HL-60/S4 (cell line): Measurements from ENCODE around the gene HP1BP3.
"Not testable (repeated sequence)": the region's sequence is repeated elsewhere in the genome, so short reads cannot be mapped to it uniquely, and the experiment has no call there.

ENCODE experiments used
- in situ Hi-C: fragments of 300-500 bp; cut with MboI; formaldehyde crosslinking; loops from 2 replicates; pipeline ENCODE4 v1.14.3; 2022; ENCODE audit warnings: low sequenced_read_pairs

The HP1BP3 gene

DNA sequence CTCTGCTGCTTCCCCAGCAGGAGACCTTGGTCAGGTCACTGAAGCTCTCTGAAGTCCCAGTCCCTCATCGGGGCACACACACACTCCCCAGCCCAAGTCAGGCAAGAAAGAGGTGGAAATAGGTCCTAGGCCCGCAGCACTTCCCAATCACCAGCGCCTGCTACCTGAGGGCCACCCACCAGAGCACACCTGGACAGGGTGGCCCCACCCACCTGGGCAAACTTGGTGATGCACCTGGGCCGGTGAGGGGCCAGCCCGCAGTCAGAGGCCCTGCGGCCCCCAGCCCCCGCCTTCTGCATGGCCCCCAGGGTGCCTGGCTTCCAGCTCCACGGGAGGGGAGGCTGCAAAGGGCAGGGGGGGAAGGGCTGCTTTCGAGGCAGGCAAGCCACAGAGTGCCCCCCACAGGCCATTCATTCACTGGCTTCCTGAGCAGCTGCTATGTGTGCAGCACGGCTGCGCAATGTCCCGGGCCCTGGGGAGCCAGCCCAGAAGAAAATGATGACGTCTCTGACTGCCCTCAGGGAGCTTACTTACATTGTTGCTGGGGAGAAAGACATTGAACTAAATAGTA is 59.3 kb downstream of the HP1BP3 start:
- in situ Hi-C loops = no loop called here

DNA sequence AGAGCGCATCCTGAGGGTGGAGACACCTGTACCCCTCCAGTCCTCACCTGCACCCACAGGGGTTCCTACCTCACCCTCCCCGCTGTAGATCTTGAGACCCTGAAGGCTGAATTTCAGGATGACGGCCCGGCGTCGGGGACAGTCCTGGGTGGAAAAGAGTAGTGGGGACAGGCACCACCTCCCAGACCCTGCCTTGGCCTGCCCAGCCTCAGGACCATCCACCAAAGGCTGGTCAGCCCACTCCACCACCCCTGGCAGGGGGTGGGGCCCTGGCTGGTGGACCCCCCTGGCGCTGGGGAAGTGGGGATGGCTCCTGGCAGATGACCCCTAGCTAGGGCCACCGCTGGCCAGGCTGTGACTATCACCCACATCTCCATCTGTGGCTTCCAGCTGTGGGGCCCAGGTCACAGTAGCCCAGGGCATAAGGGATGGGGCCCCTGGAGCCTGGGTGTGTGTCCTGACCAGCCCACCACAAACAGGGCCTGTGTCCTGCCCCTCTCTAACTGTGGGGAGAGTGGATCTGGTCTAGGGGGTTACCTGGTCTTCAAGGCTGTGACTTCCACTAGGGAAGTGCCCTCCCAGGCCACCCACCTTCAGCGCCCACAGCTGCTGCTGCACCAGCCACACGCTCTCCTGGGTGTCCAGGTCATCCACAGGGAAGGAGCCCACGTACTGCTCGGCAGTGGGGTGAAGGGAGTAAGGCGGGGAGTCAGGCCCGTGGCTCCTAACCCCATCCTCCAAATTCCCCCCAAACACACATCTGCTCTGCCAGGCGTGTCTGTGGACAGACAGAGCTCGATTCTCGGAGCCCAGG is 60.0 kb downstream of the HP1BP3 start:
- in situ Hi-C loops = no loop called here

DNA sequence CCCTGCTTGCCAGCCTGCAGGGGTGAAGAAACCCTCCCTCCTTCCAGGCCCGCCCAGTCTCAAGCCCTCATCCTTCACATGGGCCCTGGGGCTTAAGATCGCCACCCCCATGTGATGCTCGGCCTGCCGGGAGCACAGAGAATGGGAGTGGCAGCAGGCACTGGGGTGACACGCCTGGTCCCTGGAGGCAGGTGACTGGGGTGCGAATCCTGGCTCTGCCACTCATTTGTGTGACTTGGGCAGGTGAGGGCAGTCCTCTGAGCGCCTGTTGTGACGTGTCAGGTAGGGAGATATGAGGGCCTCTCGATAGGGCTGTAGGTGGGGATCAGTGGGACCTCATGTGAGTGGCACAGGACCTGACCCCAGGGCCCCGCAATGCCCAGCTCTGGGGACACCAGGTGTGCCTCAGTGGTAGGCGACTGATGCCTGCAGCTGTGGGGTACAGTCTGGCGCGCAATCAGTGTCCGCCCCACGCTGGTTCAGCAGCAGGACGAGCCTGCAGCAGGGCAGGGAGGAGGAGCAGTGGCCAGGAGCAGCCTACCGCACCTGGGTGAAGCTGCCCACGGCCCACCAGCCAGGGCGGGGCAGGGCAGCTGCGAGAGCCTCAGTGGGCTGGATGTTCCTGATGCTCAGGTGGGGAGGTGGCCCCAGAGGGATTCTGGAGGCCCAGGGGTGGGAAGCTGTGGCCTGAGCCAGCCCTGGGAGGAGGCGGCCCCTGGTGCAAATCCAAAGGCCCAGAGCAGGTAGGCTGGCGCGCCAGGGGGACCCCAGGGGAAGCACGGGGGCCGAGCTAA is 60.8 kb downstream of the HP1BP3 start:
- in situ Hi-C loops = no loop called here

DNA sequence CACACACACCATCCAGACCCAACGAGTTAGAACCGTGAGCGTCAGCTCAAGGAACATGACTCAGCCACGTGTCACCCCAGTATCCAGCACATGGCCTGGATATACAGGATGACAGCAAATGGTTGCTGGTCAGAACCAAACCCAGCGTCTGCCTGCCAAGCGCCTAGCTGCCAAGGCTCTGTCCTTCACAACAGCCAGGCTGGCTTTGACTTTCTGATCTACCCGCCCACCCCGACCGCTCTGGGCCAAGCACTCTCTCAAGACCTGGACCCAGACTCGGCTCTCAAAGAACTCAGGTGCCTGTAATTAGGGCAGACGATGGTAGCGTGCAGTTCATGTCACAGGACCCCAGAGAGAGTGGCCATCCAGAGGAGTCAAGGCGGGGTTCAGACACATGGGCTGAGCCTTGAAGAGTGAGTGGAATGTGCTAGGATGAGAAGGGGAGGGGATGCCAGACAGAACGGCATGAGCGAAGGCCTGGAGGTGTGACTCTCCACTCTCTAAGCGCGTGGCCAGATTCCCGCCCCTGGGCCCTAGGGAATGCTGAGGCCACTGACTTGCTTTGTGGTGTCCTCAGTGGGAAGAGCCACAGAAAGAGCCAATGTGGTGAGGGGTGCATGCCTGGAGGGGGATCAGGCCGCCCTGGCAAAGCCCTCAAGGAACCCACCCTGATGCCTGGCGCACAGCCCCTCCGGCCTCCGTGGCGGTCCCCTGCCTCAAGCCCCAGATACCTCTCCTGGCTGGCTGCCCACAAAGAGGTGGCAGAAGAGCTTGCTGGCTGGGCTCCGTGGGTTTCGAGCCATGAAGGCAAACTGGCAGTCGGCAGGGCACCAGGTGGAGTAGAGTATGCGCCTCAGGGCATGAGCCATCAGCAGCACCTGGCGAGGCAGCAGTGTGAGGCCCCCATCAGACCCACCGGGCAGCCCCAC is 61.7 kb downstream of the HP1BP3 start:
- in situ Hi-C loops = no loop called here

DNA sequence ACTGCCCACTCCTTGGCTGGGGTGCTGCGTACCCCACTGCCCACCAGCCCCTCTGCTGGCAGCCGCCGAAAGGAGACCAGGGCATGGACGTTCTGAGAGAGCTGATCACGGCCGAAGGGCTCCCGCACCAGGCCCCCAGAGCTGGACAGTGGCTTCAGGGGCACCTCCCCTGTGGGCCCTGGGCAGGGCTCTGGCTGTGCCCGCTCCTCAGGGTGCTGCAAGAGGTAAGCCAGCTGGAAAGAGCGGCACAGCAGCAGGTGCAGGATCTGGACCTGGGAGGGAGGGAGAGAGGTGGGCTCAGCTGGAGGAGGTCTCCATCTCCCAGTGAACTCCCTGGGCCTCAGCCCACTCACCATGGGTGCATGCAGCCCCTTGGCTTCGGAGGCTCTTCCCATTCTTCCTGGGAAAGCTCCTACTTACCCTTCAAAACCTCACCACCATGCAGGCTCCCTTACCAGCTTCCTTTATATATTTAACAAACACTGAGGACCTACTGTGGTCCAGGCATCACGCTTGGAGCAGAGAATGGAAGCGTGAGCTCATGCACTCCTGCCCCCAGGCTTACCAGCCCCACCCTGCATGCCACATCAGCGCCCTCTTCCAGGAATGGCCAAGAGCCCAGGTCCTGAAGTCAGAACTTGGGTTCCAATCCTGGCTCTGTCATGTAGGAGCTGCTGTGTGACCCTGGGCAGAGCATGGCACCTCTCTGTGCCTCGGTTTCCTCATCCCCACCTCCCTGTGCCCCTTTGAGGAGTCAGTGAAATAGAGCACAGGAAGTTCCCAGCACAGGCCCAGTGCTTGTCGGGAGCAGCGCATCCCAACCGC is 62.5 kb downstream of the HP1BP3 start:
- in situ Hi-C loops = no loop called here

DNA sequence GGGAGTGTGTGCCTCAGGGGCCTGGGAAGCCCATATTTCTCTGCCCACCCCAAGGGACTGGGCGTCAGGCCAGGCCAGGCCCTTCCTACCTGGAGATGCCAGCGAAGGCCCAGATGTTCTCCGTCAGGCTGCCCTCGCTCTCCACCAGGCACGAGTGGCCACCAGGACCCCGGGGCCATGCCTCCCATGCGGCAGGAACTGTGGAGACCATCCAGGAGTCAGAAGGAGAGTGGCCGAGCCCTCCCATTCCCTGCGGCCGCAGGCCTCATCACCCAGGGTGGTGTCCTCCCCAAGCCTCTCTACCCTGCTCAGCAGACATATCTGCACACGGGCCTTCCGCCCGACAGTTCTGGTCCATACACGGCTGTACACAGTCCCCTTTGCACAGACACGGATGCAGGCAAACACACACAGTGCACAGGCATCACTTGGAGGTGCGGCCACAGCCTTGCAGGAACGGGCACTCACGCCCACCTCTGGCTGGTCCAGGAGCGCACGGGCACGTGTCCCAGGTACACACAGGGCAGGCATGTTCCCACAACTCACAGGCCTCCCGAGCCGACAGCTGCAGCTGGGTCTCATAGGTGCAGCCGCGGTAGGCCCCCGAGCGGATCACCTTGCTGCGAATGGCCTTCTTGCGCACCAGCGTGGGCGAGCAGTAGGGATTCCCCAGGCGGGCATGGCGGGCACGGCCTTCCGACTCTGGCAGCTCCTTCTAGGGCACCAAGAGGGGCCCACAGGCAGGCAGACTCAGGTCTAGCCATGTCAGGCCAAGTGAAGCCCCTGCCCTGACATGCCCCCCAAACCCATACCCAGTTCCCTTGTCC is 63.4 kb downstream of the HP1BP3 start:
- in situ Hi-C loops = no loop called here

DNA sequence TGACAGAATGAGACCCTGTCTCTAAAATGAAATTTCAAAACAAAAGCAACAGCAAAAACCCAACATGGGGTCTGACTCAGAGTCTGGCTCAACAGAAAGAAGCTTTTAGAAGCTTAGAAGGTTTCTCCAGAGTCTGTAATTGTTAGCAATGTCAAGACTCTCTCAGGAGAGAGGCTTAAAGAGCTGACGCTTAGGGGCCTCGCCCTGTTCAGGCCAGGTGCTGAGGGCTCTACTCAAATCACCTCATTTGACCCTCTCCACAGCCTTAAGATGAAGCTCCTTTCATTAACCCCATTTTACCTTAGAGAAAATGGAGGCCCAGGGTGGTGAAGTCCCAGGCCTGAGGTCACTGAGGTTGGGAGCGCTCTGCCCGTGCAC is 64.0 kb downstream of the HP1BP3 start:
- in situ Hi-C loops = no loop called here

DNA sequence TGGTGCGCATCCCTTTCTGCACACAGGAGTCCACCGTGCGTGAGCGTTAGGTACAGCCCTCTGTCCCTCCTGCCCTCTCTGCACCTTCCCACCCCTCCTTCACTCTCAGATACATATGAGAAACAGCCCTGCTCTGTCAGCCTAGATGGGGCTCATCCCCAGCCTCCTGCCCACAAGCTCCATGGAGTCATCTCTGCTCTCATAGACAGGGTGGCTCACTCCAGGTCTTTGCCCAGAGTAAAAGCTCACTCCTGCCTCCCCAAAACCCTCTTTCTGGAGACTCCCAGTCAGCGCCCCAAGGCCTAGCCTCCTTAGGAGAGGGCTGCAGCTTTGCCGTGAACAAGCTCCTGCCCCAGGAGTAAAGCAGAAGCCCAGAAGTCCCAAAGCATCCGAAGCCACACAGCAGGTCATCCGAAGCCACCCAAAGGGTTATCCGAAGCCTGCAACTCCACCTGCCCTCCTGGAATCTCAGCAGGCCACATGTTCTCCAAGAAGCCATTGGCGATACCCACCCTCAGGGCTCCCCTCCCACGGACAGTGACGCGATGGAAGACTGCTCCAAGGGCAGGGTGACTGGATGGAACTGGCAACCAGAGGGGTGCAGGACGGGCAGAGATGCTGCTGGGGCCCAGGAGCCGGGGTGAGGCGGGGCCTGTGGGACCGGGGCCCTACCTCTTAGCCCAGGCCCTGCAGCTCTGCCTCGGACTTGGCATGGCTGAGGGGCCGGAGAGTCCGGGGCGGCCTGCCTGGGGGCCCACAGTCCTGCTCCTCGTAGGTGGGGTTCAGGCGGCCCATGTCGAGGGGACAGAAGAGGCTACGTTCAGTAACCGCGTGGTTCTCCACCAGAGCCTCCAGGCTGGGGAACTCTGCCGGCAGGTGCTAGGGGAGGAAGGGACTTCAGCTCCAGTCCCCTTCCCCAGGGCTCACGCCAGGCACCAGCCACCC is 65.7 kb downstream of the HP1BP3 start:
- in situ Hi-C loops = no loop called here

DNA sequence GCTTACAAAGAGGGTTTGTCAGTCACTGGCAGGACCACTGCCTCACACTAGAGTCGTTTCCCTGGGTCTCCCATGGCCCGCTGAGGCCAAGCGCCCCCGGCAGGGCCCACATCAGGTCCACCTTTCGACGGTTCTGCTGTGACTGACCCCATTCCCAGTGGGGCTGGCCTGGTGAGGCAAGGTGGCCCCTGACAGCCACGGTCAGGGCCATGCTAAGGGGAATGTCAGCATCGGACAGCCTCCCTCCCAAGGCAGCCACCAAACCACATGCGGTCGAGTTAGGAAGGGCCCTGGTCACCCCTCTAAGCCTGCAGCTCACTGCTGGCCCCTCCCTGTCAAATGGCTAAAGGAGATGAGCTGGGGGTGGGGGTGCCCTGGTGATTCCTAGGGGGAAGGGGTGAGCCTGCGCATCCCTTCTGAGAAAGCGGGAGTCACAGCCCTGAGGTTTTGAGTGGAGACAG is 66.4 kb downstream of the HP1BP3 start:
- in situ Hi-C loops = no loop called here

DNA sequence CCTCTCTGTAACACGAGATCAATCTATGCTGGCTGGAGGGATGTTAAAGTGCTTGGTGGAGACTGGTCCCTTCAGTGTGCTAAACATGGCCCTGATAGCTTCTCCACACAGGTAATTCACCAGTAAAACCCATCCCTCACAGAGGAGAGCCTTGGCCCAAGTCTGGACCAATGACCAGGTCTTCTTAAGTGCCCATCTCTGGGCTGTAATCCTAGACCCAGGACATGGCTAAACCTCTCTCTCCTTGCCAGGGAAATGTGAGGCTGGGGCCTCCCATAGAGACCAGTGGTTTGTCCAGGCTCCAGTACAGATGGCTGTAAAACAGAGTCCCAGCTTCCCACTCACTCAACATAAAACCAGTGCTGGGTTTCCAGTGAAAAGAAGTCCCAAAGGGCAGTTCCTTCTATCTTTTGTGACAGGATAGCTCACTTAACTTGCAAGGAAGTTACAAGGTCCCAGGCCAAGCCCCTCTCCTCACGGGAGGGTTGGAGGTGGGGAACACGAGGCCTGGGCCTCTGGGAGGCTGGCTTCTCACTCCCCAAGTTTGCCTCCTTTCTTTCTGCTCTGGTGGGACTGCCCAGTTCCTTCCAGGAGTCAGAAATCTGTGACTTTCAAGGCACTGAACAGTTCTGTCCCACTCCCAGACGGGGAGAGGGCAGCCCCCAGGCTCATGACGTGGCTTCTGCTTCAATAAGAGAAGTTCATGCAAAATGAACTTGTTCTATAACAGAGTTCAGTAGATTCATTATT is 67.1 kb downstream of the HP1BP3 start:
- in situ Hi-C loops = no loop called here

DNA sequence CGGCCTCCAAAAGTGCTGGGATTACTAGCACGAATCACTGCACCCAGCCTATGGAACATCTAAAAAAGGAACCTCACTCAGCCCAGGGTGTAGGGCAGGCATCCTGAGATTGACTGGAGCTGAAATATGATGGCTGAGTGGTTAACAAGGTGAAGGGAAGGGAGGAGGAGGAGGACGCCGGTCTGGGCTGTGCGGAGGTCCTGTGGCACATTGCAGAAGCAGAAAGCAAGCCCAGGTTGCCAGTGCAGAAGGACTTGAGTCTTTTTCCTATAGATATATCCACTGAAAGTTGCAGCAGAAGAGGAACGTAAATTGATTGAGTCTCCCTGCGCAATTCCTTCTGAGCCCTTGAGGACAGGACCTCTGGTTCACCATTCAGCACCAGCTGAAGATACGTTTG is 67.8 kb downstream of the HP1BP3 start:
- in situ Hi-C loops = no loop called here

DNA sequence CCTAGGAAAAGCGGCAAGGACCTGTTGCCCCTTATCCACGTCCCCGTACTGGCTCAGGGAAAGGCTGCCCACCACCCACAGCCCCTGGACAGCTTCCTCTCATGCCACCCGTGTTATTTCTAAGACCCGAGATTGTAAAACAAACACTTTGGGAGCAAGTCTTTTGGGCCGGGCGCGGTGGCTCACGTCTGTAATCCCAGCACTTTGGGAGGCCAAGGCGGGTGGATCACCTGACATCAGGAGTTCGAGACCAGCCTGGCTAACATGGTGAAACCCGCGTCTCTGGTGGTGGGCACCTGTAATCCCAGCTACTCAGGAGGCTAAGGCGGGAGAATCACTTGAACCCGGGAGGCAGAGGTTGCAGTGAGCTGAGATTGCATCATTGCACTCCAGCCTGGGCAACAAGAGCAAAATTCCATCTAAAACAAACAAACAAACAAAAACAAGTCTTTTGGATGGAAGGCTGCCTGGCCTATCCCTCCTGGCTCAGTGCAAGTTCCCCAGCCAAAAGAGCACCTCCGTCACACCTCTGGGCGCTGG is 68.7 kb downstream of the HP1BP3 start:
- in situ Hi-C loops = not testable (repeated sequence)

DNA sequence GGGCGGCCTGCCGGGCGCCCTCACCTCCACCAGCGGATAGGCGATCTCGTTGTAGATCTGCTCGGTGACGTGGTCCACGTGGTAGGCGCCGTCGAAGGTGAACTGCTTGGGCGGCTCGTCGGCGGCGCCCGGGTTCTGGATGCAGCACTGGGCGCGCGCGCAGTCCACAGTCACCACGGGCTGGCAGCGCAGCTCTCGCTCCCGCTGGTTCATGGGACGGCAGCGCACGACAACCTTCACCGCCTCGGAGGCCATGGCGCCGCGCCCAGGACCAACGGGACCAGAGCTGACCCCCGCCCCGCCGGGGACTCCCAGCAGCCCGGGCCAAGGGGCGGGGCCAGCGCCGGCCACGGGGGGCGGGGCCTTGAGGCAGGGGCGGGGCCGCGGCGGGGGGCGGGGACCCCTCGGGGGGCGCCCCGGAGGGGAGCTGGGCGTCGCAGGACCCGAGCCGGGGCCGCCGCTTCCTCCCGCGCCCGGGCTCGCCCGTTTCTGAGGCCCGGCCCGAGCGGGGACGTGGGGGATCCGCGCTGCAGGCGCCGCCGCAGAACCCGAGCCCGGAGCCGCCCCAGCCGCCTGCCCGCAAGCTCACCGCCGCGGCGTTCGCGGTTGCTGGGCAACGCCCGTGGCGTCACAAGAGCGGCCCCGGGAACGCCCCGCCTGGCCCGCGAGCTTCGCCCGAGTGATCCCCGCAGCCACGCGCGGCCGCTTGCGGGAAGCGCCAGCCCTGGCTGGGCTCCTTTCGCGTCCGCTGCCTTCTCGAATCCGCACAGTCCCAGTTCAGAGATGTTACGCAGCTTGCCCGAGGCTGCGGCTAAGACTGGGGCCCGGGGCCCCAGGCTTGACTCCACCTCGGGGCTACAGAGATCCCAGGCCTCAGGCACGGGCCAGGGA is 69.4 kb downstream of the HP1BP3 start, which contains the start of gene KIF17:
KIF17 (minus strand) TSS at position 556 of the 891 bp plus-strand sequence; CDS start at position 255, 301 bp downstream.
- in situ Hi-C loops = no loop called here

DNA sequence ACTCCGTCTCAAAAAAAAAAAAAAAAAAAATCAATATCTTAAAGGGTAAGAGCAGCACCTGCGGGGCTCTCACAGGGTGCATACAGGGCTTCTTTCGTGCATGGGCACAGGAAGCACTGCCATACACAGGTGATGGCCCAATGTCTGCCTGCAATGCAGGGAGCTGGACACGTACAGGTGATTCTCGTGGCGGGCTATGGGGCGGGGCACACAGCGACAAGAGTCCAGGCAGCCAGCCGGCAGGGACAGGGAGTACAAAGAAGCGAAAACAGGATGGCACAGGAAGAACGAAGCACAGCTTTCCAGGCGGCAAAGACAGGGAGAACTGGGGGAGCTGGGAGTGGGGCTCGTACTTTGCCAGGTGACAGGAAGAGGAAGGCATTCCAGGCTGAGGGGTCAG is 70.9 kb downstream of the HP1BP3 start:
- in situ Hi-C loops = no loop called here

DNA sequence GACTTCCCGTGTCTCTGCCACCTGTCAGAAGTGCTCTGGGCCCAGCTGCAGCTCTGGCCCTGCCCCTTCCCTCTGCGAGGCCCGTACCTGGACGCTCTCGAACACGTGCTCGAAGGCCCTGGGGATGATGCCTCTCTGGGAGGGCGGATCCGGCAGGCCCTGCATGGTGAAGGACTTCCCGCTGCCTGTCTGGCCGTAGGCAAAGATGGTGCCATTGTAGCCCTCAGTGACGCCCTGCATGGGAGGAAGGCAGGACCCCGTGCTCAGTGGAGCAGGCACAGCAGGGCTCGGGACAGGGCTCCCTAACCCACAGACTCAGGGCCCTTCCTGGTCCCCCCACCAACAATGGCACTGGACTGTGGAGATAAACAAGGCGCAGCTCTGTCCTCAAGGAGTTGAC is 71.7 kb downstream of the HP1BP3 start:
- in situ Hi-C loops = no loop called here

DNA sequence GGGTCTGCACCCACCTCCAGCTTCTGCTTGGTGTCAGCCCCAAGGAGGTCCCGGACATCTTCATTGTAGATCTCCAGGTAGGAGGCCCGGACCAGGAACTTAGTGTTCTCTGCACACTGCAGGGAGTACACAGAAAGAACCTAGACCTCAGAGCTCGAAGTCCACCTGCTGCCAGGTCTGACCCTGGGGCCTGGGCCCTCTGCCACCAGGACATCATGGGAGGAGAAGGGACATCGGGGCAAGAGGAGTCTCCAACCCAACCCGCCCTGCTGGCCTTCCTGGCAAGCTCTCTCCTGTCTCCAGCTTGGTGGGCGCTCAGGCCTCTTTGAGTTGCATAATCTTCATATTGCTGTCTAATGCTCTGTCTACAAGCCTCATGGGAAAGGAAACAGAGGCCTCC is 73.7 kb downstream of the HP1BP3 start:
- in situ Hi-C loops = no loop called here
